HG03432 (cell line): ENCODE data around the gene GRID2IP.
"Not testable (repeated sequence)": the region's sequence is repeated elsewhere in the genome, so short reads cannot be mapped to it uniquely, and the experiment has no call there.

Experiments used
- ATAC-seq: cut with Tn5 transposase; IDR thresholded peaks from one replicate; pipeline ENCODE4 v1.9.1; 2021; ENCODE audit warnings: mild to moderate bottlenecking, moderate library complexity; ENCODE audit not compliant: unreplicated experiment

Gene GRID2IP

GRCh38 chr7:6453734-6454133 lies 97.5 kb downstream of the GRID2IP start:
- ATAC-seq, result no peak

GRCh38 chr7:6451224-6451705 lies 100.0 kb downstream of the GRID2IP start:
- no peak for ATAC-seq

DNA sequence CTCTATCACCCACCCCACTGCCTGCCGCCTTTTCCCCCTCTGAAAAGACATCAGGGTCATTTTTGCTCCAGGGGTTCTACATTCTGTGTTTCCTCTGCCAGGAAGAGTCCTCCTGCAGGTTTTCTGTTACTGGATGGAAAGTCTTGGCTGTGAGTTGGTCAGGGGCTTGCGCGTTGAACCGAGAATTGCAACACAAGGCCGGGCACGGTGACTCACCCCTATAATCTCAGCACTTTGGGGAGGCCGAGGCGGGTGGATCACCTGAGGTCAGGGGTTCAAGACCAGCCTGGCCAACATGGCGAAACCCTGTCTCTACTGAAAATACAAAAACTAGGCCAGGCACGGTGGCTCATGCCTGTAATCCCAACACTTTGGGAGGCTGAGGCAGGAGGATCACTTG lies 100.7 kb downstream of the GRID2IP start:
- ATAC-seq, result not testable (repeated sequence)

GRCh38 chr7:6449884-6450283 lies 101.4 kb downstream of the GRID2IP start:
- not testable (repeated sequence) for ATAC-seq

- no peak for ATAC-seq
Measured at GRCh38 chr7:6448943-6449543, 102.2 kb downstream of the GRID2IP start.

GRCh38 chr7:6447581-6448199 lies 103.6 kb downstream of the GRID2IP start, which contains the start of gene DAGLB:
DAGLB (minus strand) TSS chr7:6447954; CDS start chr7:6447842, 112 bp downstream.
- ATAC-seq, result peak; percentile 86
